NCI-H2081 treated with DMSO at 0.1 percent for 48 hours (cell line): ENCODE results near the gene MAD2L2.

Source experiments
- DNase-seq: peaks from one replicate; lab custom pipeline; 2025; lab: John Stamatoyannopoulos, UW

Gene MAD2L2

GRCh38 chr1:11681071-11681771 is at the start of gene MAD2L2:
MAD2L2 (minus strand) TSS chr1:11681148; CDS start chr1:11680601, 547 bp downstream.
- DNase-seq: peak; percentile 69

DNA sequence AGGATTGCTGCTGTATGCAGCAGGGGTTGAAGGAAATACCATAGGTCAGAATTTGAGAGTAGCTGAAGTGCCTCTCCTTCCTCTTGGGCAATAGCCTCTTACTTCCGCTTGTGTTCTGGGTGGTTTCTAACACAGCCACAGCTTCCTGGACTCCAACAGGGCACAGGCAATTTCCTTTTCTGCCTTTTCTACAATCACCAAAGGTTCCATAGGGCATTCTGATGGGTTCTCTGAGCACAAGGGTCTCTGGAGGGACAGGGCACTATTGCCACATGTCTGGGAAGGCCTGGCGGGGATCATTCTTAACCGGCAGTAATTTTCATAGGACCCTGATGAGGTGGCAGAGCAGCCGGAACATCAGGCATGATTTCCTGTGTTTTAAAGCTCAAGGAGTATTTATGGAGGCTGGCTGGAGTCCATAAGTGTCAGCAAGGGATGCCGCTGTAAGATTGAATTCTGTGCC is 49.5 kb upstream of the MAD2L2 start:
- no peak for DNase-seq

DNA sequence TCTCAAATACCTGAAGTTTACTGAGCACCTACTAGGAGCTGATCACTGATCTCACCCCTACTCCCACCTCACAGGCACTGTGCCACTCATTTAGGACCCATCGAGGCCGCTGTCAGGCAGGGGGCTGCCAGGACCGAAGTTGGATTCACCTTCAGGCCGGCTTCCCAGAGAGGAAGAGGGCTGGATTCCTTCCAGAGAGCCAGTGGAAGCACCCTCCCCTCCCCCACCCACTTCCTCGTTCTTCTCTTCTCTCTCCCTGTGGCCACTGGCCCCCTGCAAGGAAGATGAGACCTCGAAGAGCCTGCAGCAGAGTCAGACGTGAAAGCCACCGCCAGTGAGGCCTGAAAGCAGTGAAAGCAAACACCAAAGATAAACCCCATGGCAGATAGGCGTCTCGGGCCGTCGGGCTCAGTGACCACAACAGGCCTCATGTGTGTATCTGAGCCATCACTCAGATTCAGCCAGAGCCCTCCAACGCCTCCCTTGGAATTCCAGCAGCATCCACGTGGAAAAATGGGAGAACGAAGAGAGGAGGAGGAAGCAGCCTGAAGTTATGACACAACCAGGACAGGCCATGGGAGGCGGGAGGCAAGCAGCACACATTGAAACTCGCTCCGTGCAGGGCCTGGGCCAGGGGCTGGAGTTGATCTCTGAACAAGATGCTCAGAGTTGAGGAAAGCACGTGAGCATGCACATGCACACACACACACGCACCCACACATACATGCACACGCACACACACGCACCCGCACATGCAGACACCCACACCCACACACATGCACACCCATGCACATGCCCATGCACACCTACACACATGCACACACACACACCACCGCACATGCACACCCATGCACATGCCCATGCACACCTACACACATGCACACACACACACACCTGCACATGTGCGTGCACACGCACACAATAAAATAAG is 48.8 kb upstream of the MAD2L2 start:
- DNase-seq: no peak

DNA sequence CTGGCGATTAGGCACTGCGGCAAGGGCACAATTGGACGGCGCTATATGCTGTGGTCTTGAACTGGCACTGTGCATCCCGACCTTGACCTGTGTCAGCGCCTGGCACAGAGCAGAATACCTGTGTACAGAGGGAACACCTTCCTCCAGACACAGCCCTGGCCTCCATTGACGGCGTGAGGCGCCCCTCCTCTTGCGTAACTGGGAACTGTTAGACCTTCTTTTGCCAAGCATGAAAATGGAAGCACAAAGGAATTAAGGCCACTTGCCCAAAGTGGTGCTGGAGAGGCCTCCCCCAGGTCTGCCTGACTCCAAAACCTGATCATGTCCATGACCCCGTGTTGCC is 48.2 kb upstream of the MAD2L2 start:
- no peak for DNase-seq

DNA sequence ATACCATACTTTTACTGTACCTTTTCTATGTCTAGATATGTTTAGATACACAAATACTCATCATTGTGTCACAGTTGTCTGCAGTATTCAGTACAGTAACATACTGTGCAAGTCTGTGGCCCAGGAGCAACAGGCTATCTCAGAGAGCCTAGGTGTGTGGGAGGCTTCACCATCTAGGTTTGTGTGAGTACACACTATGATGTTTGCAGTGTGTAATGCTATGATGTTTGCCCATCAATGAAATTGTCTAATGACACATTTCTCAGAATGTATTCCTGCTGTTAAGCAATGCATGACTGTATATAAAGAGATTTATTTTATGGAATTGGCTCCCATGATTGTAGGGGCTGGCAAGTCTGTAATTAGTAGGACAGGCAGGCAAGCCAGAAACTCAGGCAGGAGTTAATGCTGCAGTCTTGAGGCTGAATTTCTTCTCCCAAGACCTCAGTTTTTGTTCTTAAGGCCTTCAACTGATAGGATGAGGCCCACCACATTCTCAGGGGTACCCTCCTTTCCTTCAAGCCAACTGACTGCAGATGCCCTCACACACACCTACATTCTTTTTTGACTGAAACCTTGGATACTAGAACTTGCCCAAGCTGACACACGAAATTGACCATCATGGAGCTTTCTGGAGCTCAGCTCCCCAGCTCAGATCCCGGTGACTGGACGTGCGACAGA is 47.3 kb upstream of the MAD2L2 start:
- DNase-seq: no peak

GRCh38 chr1:11727119-11727518 is 46.2 kb upstream of the MAD2L2 start:
- no peak for DNase-seq

GRCh38 chr1:11725616-11726015 is 44.7 kb upstream of the MAD2L2 start:
- DNase-seq: no peak

DNA sequence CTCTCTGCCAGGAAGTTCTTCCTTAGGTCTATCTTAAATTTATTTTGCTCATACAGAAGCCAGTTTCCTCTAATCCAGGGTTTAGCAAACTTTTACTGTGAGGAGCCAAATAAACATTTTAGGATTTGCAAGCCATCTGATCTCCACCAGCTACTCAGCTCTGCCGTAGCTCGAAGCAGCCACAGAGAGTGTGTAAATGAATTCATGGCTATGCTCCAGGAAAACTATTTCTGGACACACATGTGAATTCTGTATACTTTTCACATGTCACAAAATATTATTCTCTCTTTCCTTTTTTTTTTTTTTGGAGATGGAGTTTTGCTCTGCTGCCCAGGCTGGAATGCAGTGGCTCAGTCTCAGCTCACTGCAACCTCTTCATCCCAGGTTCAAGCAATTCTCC is 41.6 kb upstream of the MAD2L2 start:
- DNase-seq: no peak

GRCh38 chr1:11721311-11721710 is 40.4 kb upstream of the MAD2L2 start:
- no peak for DNase-seq

DNA sequence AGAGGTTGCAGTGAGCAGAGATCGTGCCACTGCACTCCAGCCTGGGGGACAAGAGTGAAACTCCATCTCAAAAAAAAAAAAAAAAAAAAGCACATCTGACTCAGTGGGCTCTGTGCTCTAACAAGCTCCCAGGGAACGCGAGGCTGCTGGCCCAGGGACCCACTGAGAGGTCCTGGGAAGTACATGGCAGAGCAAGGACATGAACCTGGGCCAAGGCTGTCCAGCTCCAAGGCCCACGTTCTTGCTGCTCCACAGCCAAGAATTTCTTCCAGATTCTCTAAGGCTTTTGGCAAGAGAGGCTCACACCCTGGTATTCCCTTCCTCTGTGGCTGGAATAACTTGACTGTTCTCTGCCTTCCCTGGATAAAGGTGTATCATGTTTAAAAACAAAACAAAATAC is 39.6 kb upstream of the MAD2L2 start:
- DNase-seq: no peak

GRCh38 chr1:11720033-11720376 is 39.1 kb upstream of the MAD2L2 start:
- no peak for DNase-seq

- no peak for DNase-seq
Observed at GRCh38 chr1:11719313-11720032, 38.5 kb upstream of the MAD2L2 start.

DNA sequence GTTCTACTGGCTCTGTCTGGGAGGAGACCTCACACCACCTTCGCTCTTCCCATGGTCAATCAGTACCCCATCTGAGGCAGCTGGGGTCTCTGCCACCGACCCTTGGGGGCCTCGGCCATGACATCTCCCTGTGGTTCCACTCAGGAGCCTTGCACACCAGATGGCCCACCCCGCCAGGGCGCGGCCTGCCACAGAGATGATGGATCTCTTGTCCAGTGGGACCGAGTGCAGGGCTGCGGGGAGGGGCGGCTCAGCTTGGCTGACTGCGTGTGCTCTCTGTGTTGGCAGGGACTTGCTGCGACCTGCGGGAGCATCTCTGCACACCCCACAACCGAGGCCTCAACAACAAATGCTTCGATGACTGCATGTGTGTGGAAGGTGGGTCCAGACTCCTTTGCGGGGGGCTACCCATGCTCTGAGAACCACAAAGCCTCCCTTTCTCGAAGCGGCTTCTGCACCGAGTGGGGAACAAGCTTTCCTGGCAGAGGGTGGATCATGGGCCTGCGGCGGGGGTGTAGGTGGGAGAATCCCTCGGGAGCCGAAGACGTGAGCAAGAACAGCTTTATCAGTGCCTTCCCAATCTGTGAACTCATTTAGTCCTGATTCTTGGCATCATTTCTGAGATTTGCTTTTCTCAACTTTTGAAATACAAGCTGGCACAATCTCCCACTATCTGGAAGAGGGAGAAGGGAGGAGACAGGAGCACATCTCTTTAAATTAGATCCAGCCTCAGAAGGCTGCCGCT is 34.1 kb upstream of the MAD2L2 start:
- no peak for DNase-seq

GRCh38 chr1:11713095-11713494 is 32.1 kb upstream of the MAD2L2 start:
- no peak for DNase-seq

DNA sequence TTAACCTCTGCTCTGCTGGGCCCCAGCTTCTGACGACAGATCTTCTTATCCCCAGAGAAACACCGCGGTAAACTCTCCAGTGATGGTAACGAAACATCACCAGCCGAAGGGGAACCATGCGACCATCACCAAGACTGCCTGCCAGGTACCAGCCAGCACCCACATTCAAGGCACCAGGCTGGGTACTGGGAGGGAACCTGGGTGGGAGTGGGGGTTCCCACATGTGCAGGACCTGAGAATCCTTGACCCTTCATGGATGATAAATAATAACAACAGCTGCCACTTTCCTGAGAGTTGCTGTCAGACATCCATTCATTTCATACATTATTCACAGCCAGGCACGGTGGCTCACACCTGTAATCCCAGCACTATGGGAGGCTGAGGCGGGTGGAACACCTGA is 31.3 kb upstream of the MAD2L2 start:
- no peak for DNase-seq

GRCh38 chr1:11711490-11711889 is 30.5 kb upstream of the MAD2L2 start:
- DNase-seq: no peak

DNA sequence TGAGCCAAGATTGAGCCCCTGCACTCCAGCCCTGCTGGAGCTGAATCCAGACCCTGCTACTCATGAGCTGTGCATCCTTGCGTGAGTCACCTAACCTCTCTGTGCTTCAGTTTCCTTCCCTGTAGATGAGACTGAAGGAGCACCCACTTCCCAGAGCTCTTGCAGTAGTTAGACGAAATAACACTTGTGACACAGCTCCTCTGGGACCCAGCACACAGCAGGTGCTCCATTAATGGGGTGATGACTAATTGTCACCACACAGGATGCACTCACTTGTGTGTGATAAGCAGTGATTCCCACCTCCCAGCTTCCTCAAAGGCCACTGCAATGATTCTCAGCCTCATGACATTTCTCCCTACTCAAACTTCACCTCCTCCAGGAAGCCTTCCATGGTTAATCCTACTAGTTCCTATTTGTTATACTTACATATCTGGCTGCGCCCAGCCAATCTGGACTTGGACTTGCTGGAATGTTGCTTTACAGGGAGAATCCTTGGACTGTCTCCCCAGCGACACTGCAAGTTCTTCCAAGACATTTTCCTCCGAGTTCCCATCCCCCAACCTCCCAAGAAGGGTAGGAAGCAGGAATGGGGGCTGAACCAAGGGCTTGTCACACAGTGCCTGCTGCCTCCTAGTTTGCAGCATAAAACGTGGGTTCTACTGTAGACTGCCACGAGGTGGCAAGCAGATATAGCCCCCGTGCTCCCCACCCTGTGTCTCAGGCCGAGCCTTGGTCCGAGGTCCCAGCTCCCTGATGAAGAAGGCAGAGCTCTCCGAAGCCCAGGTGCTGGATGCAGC is 27.8 kb upstream of the MAD2L2 start:
- DNase-seq: no peak

GRCh38 chr1:11707621-11708276 is 26.8 kb upstream of the MAD2L2 start:
- DNase-seq: peak; percentile 52

GRCh38 chr1:11706292-11706691 is 25.3 kb upstream of the MAD2L2 start:
- no peak for DNase-seq

DNA sequence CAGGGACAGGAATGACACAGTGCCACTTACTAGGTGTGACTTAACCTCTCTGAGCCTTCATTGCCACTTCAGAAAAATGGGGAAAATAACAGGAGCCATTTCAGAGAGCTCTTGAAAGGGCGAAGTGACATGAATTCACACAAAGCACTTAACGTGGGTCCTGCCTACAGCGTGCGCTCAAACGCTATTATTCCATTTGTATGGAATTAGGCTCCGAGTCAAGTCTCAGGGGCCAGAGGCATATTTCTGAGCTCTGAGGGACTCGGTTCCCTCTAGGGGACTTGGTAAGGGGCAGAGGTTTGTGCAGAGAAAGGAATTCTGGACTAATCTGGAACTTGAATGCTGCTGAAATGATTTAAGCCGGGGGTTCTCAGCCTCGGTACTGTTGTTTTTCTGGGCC is 24.6 kb upstream of the MAD2L2 start:
- no peak for DNase-seq
